ENCODE results near the gene TLCD1.

DNA sequence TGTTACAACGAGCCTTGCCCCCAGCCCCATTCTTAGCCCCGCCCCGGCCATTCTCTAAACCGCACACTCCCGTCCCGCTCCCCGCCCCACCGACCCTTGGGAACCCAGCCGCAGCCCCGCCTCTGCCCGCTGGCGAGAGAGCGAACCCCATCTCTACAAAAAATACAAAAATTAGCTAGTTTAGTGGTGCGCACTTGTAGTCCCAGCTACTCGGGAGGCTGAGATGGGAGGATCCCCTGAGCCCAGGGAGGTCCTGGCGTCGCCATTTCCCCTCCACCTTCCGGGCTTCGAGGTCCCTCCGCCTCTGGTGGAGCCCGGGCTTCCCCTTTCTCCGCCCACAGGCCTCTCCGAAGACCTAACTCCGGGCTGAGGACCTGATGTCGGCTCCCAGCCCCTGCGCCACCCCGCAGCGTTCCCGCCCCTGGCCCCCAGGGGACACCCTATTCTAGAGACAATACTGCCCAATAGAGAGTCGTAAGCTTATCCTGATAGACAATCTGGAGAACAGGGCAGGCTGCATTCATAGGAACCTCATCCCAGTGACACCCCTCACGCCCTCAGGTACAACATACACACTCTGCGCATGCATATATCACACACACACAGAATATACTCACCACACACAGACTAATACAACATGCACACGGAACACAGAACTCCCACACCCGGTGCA lies 13.9 kb downstream of the TLCD1 start:
- no peak for TF ChIP-seq POLR2A (IDR thresholded peaks at IDR 0.05)
- TF ChIP-seq, protein P1, sequence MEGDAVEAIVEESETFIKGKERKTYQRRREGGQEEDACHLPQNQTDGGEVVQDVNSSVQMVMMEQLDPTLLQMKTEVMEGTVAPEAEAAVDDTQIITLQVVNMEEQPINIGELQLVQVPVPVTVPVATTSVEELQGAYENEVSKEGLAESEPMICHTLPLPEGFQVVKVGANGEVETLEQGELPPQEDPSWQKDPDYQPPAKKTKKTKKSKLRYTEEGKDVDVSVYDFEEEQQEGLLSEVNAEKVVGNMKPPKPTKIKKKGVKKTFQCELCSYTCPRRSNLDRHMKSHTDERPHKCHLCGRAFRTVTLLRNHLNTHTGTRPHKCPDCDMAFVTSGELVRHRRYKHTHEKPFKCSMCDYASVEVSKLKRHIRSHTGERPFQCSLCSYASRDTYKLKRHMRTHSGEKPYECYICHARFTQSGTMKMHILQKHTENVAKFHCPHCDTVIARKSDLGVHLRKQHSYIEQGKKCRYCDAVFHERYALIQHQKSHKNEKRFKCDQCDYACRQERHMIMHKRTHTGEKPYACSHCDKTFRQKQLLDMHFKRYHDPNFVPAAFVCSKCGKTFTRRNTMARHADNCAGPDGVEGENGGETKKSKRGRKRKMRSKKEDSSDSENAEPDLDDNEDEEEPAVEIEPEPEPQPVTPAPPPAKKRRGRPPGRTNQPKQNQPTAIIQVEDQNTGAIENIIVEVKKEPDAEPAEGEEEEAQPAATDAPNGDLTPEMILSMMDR (IDR thresholded peaks at IDR 0.05) = no peak
